SK-N-SH (cell line): ENCODE results near the gene TSPYL2. TPM values are rescaled to one million over a fixed set of nuclear protein-coding genes. Genes with fewer than 3 reads are reported as not detected.

Experiments
- CTCF ChIA-PET: fragments of 300-600, 350-600 bp; formaldehyde crosslinking; extraction: SDS; loops from one replicate; lab custom pipeline; 2021; lab: Yijun Ruan, JAX
- POLR2A ChIA-PET: fragments of 350-600 bp; sonication (Branson Sonifier 250); formaldehyde crosslinking; extraction: SDS; loops from one replicate; lab custom pipeline; 2020; ENCODE audit warnings: antibody characterized with exemption, inconsistent platforms; lab: Yijun Ruan, JAX
- DNase-seq: peaks from one replicate; pipeline ENCODE4 v3.0.0; 2012
- H2AFZ ChIP-seq: fragments of 200-600 bp; sonication (generic); 2 replicates; pipeline ENCODE4 v1.8.1; 2016; ENCODE audit warnings: antibody characterized with exemption, mild to moderate bottlenecking, low read depth
- H3F3A ChIP-seq: fragments of 200-600 bp; sonication (generic); replicated peaks from 2 replicates; pipeline ENCODE3; 2016; ENCODE audit warnings: antibody characterized with exemption, mild to moderate bottlenecking; ENCODE audit not compliant: insufficient read depth
- H3K27ac ChIP-seq, 2 experiments: fragments of 200-500 bp in 1 of 2; fragments of 200-600 bp in 1 of 2; sonication (Bioruptor generic) in 1 of 2; sonication (generic), shearing (Covaris generic) in 1 of 2; 2 replicates each; pipeline versions ENCODE4 v1.5.1 to v1.6.1; 2014 to 2016; ENCODE audit warnings: low read depth in 2 of 2, inconsistent platforms in 1 of 2, low read length in 1 of 2, mild to moderate bottlenecking in 1 of 2, mixed read lengths in 1 of 2
- H3K27me3 ChIP-seq: fragments of 200-600 bp; sonication (generic), shearing (Covaris generic); 2 replicates; pipeline ENCODE4 v1.6.1; 2016; ENCODE audit warnings: mixed run types; ENCODE audit not compliant: insufficient read depth
- H3K36me3 ChIP-seq, 2 experiments: fragments of 200-500 bp in 1 of 2; fragments of 200-600 bp in 1 of 2; sonication (Bioruptor generic) in 1 of 2; sonication (generic) in 1 of 2; replicated peaks in 1 of 2; 2 replicates each; pipeline versions ENCODE3 to v1.5.1; 2014 to 2016; ENCODE audit warnings: low read length in 1 of 2, mild to moderate bottlenecking in 1 of 2; ENCODE audit not compliant: insufficient read depth in 2 of 2, control insufficient read depth in 1 of 2
- H3K4me1 ChIP-seq, 2 experiments: fragments of 200-500 bp in 1 of 2; fragments of 200-600 bp in 1 of 2; sonication (Bioruptor generic) in 1 of 2; sonication (generic), shearing (Covaris generic) in 1 of 2; 2 replicates each; pipeline versions ENCODE4 v1.5.1 to v1.6.1; 2014 to 2016; ENCODE audit warnings: low read depth in 1 of 2, low read length in 1 of 2, mixed run types in 1 of 2; ENCODE audit not compliant: insufficient read depth in 2 of 2, control insufficient read depth in 1 of 2
- H3K4me2 ChIP-seq: fragments of 200-600 bp; sonication (generic), shearing (Covaris generic); 2 replicates; pipeline ENCODE4 v1.6.1; 2017; ENCODE audit warnings: mixed run types
- H3K4me3 ChIP-seq, 2 experiments: fragments of 200-500 bp in 1 of 2; fragments of 200-600 bp in 1 of 2; sonication (Bioruptor generic) in 1 of 2; sonication (generic), shearing (Covaris generic) in 1 of 2; 2 replicates each; pipeline versions ENCODE4 v1.5.1 to v1.8.1; 2014 to 2016; ENCODE audit warnings: low read depth in 2 of 2, inconsistent platforms in 1 of 2, low read length in 1 of 2, mild to moderate bottlenecking in 1 of 2, mixed read lengths in 1 of 2, moderate library complexity in 1 of 2
- H3K79me2 ChIP-seq: fragments of 200-600 bp; sonication (generic); 2 replicates; pipeline ENCODE4 v1.8.1; 2017; ENCODE audit warnings: mild to moderate bottlenecking; ENCODE audit not compliant: insufficient read depth
- H3K9ac ChIP-seq: fragments of 200-600 bp; sonication (generic); 2 replicates; pipeline ENCODE4 v1.6.1; 2017; ENCODE audit warnings: mixed run types
- H3K9me2 ChIP-seq: fragments of 200-600 bp; sonication (generic); 2 replicates; pipeline ENCODE4 v1.6.1; 2017; ENCODE audit warnings: mixed run types
- H3K9me3 ChIP-seq: fragments of 200-600 bp; sonication (generic); 2 replicates; pipeline ENCODE4 v1.6.1; 2017; ENCODE audit warnings: mixed run types, mild to moderate bottlenecking, moderate library complexity
- H4K20me1 ChIP-seq: fragments of 200-600 bp; sonication (generic); 2 replicates; pipeline ENCODE4 v1.6.1; 2017; ENCODE audit warnings: mild to moderate bottlenecking, mixed run types; ENCODE audit not compliant: insufficient read depth
- EP300 ChIP-seq, 2 experiments: IDR thresholded peaks; 2 replicates each; pipeline versions ENCODE4 v1.4.0 to v1.6.1; 2012; ENCODE audit warnings: borderline replicate concordance in 1 of 2, low read depth in 1 of 2, low read length in 1 of 2
- EZH2phosphoT487 ChIP-seq: fragments of 200-600 bp; sonication (generic); IDR thresholded peaks from 2 replicates; pipeline ENCODE4 v1.6.1; 2017; ENCODE audit warnings: low read depth, mixed run types, mild to moderate bottlenecking, antibody characterized with exemption, moderate library complexity, borderline replicate concordance
- FOXM1 ChIP-seq: IDR thresholded peaks from 2 replicates; pipeline ENCODE4 v1.4.0; 2012; ENCODE audit warnings: low read depth, mild to moderate bottlenecking
- GABPA ChIP-seq: IDR thresholded peaks from 2 replicates; pipeline ENCODE4 v1.4.0; 2012; ENCODE audit warnings: low read depth, mild to moderate bottlenecking
- JUND ChIP-seq: IDR thresholded peaks from 2 replicates; pipeline ENCODE4 v1.4.0; 2012
- MXI1 ChIP-seq: IDR thresholded peaks from 2 replicates; pipeline ENCODE4 v1.6.1; 2012; ENCODE audit warnings: mild to moderate bottlenecking, low read depth, low read length, improper control_type of control experiment
- NRF1 ChIP-seq: IDR thresholded peaks from 2 replicates; pipeline ENCODE4 v1.6.1; 2012; ENCODE audit warnings: low read depth, mild to moderate bottlenecking, low read length
- RAD21 ChIP-seq: IDR thresholded peaks from 2 replicates; pipeline ENCODE4 v1.6.1; 2012; ENCODE audit warnings: mild to moderate bottlenecking, low read length
- RXRA ChIP-seq: IDR thresholded peaks from 2 replicates; pipeline ENCODE4 v1.4.0; 2012; ENCODE audit warnings: low read depth, mild to moderate bottlenecking, borderline replicate concordance
- SMC3 ChIP-seq: IDR thresholded peaks from 2 replicates; pipeline ENCODE4 v1.6.1; 2012; ENCODE audit warnings: low read depth, low read length, improper control_type of control experiment
- TAF1 ChIP-seq: IDR thresholded peaks from 2 replicates; pipeline ENCODE4 v1.6.1; 2012; ENCODE audit warnings: low read depth, mild to moderate bottlenecking, low read length, moderate library complexity, borderline replicate concordance
- ZBTB33 ChIP-seq: IDR thresholded peaks from 2 replicates; pipeline ENCODE4 v1.4.0; 2012; ENCODE audit warnings: low read depth, borderline replicate concordance
- WGBS: methylation state at CpG from one replicate; pipeline ENCODE4 v1.1.6; 2017; ENCODE audit warnings: low lambda C conversion rate; 5-methylcytosine and 5-hydroxymethylcytosine counted together
- polyA plus RNA-seq, 3 experiments: library from polyadenylated mRNA; depleted of rRNA; stranded (reverse); fragments of >200 nt; gene quantifications; 2 replicates each; pipeline ENCODE4 v1.2.3, GENCODE V29; 2012
- TF ChIP-seq, protein P1 (sequence below): IDR thresholded peaks from 2 replicates; pipeline ENCODE4 v1.4.0; 2012; ENCODE audit warnings: low read depth, borderline replicate concordance
- TF ChIP-seq, protein P2 (sequence below): fragments of 200-600 bp; sonication (generic); IDR thresholded peaks from 2 replicates; pipeline ENCODE4 v1.6.1; 2017; ENCODE audit warnings: antibody characterized with exemption, mild to moderate bottlenecking, moderate library complexity

TSPYL2 gene
- polyA plus RNA-seq, 1 of the 3 experiments (the other 2 are of a cell fraction) = 26.4 TPM

DNA sequence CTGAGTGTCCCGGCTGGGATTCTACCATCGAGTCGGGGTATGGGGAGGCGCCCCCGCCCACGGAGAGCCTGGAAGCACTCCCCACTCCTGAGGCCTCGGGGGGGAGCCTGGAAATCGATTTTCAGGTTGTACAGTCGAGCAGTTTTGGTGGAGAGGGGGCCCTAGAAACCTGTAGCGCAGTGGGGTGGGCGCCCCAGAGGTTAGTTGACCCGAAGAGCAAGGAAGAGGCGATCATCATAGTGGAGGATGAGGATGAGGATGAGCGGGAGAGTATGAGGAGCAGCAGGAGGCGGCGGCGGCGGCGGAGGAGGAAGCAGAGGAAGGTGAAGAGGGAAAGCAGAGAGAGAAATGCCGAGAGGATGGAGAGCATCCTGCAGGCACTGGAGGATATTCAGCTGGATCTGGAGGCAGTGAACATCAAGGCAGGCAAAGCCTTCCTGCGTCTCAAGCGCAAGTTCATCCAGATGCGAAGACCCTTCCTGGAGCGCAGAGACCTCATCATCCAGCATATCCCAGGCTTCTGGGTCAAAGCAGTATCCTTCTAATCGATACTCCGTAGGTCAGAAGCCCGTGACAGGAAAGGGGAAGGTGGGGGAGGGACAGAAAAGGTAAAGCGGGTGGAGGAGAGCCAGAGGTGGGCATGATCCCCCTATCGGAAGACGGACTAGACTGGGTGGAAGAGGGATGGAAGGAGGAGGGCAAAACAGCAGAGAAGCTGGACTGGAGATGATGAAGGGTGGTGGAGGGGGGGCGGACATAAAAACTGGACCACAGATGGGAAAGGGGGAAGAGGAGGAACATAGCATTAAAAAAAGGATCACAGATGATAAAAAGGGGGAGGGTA, 828 bp downstream of the TSPYL2 start:
- CTCF ChIA-PET = no interaction called here
- Histone ChIP-seq H3K4me1 (peaks cover 4 to 14% of the 10 kb centered on the region in 2 experiments; a peak in 2 of 4 replicates), H3K4me3 (peak overlapping the region; percentile 60 to 71), H3K9me2 (no peaks in the 10 kb centered on the region), H3K27ac (peak overlapping the region; percentile 58 to 74; a peak in 2 of 4 replicates), H3K36me3 (peaks cover 4 to 10% of the 10 kb centered on the region in 2 experiments), H3K9me3 (no peaks in the 10 kb centered on the region), H3F3A (peaks cover 12% of the 10 kb centered on the region), H3K4me2 (peak overlapping the region; percentile 81), H3K27me3 (no peaks in the 10 kb centered on the region; the same call in 1 of the 2 replicates), H4K20me1 (peaks cover 9% of the 10 kb centered on the region), H2AFZ (no peak overlapping the region), H3K79me2 (peaks cover 8% of the 10 kb centered on the region; the same call in 1 of the 2 replicates), H3K9ac (peak overlapping the region; percentile 78)
- TF ChIP-seq SMC3 (no peak), EZH2phosphoT487 (no peak), FOXM1 (no peak), EP300 (IDR thresholded peaks at IDR 0.05; ENCODE audit: borderline replicate concordance in 1 of 2, low read depth in 1 of 2, low read length in 1 of 2) (no peak), ZBTB33 (no peak), MXI1 (no peak), NRF1 (no peak), JUND (no peak), GABPA (no peak), RXRA (no peak), TAF1 (no peak), RAD21 (no peak)
- TF ChIP-seq, protein P1, sequence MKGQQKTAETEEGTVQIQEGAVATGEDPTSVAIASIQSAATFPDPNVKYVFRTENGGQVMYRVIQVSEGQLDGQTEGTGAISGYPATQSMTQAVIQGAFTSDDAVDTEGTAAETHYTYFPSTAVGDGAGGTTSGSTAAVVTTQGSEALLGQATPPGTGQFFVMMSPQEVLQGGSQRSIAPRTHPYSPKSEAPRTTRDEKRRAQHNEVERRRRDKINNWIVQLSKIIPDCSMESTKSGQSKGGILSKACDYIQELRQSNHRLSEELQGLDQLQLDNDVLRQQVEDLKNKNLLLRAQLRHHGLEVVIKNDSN = no peak
- TF ChIP-seq, protein P2, sequence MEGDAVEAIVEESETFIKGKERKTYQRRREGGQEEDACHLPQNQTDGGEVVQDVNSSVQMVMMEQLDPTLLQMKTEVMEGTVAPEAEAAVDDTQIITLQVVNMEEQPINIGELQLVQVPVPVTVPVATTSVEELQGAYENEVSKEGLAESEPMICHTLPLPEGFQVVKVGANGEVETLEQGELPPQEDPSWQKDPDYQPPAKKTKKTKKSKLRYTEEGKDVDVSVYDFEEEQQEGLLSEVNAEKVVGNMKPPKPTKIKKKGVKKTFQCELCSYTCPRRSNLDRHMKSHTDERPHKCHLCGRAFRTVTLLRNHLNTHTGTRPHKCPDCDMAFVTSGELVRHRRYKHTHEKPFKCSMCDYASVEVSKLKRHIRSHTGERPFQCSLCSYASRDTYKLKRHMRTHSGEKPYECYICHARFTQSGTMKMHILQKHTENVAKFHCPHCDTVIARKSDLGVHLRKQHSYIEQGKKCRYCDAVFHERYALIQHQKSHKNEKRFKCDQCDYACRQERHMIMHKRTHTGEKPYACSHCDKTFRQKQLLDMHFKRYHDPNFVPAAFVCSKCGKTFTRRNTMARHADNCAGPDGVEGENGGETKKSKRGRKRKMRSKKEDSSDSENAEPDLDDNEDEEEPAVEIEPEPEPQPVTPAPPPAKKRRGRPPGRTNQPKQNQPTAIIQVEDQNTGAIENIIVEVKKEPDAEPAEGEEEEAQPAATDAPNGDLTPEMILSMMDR = no peak
- POLR2A ChIA-PET = interaction anchor here (1.2 to 2.3 kb wide), 4 partner anchors 10 to 142 kb away, joined by 5 to 14 read pairs (median 6); partner anchors contain the start of genes GPR173 and KDM5C
- DNase-seq = no peak
- WGBS = 12% methylated on average over 29 of the region's 31 CpGs
